Measurements from ENCODE around the gene MYEOV.

MYEOV gene

DNA sequence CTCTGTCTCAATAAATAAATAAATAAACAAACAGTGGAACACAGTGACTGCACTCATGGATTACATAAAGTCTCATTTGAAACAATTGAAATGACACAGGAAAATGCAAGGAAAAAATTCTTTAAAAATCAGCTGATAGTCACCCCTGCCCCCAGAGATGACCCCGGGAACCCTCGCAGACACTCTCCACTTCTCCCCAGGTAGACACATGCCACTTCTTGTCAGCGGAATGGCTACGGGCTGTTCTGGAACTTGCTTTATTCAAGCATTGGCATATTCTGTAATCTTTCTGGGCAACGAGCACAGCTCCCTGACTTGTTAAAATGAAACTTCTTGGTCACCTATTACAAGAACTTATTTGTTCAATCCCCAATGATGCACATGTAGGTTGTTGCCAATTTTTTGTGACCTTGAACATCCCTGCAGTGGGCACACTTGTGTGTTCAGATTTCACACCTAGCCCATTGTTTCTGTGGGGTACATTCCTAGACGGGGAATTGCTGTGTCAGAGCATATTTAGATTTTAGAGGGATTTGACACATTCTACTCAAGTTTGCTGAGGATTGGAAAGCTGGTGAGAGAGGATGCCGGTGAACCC is 32.8 kb downstream of the MYEOV start:
- TF ChIP-seq, protein P1, sequence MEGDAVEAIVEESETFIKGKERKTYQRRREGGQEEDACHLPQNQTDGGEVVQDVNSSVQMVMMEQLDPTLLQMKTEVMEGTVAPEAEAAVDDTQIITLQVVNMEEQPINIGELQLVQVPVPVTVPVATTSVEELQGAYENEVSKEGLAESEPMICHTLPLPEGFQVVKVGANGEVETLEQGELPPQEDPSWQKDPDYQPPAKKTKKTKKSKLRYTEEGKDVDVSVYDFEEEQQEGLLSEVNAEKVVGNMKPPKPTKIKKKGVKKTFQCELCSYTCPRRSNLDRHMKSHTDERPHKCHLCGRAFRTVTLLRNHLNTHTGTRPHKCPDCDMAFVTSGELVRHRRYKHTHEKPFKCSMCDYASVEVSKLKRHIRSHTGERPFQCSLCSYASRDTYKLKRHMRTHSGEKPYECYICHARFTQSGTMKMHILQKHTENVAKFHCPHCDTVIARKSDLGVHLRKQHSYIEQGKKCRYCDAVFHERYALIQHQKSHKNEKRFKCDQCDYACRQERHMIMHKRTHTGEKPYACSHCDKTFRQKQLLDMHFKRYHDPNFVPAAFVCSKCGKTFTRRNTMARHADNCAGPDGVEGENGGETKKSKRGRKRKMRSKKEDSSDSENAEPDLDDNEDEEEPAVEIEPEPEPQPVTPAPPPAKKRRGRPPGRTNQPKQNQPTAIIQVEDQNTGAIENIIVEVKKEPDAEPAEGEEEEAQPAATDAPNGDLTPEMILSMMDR (IDR thresholded peaks at IDR 0.05; ENCODE audit: borderline replicate concordance, control extremely low read depth, extremely low read depth, insufficient read depth, missing control alignments) = no peak
- DNase-seq (ENCODE audit: low spot score) = no peak
- in situ Hi-C loops (cut with MboI; ENCODE audit: low sequenced_read_pairs, unreplicated experiment) = no loop called here

DNA sequence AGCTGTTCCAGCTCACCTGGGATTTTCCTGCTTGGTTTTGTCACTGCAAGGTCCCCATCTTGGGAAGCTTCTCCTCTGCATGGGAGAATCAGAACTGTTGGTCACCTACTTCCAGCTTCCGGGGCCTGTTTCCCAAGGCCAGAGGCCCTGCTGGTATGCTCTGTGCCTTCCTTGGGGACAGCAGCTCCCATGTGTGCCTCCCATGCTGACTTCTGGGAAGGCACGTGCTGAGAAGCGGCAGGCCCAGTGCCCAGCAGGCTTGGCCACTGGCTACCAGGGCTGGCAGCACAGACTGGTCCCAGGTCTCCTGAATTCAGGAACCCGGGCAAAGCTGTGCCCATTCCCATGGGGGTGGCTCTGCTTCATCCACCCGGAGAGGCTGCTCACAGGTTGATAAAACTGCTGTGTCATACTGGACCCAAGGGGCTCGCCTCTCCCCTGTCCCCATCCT is 33.8 kb downstream of the MYEOV start:
- TF ChIP-seq, protein P1 (IDR thresholded peaks at IDR 0.05; ENCODE audit: borderline replicate concordance, control extremely low read depth, extremely low read depth, insufficient read depth, missing control alignments) = no peak
- DNase-seq (ENCODE audit: low spot score) = no peak
- in situ Hi-C loops (cut with MboI; ENCODE audit: low sequenced_read_pairs, unreplicated experiment) = no loop called here

DNA sequence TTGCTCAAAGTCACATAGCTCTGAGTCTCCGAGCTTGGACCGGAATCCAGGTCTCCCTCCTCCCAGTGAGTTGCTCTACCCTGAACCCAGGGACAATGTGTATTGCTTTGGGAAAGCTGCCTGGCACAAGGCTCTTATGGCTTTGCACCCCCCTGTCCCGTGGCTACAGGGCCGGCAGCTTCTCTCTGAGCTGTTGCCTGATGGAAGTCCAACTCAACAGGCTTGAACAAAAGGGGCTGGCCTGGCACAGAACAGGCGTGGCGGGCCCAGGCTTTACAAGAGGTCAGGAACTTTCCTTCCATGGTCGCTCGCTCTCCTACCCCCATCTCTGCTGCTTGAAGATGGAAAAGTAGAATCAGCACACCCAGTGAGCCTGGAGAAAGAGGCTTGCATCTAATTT is 34.3 kb downstream of the MYEOV start:
- DNase-seq (ENCODE audit: low spot score) = no peak
- in situ Hi-C loops (cut with MboI; ENCODE audit: low sequenced_read_pairs, unreplicated experiment) = no loop called here
- TF ChIP-seq, protein P1 (IDR thresholded peaks at IDR 0.05; ENCODE audit: borderline replicate concordance, control extremely low read depth, extremely low read depth, insufficient read depth, missing control alignments) = no peak

DNA sequence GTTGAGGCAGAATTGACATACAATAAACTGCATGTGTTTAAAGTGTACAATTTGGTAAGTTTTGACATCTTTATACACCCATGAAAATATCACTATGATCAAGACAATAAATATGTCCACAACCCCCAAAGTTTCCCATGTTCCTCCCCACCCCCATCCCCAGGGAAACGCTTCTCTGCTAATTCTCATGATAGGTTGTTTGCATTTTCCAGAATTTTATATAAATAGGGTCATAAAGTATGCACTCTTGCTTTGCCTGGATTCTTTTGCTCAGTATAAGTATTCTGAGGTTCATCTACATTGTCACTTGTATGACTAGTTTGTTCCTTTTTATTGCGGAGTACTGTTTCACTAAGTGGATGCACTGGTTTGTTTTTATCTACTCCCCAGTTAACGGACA is 35.6 kb downstream of the MYEOV start:
- in situ Hi-C loops (cut with MboI; ENCODE audit: low sequenced_read_pairs, unreplicated experiment) = no loop called here
- TF ChIP-seq, protein P1 (IDR thresholded peaks at IDR 0.05; ENCODE audit: borderline replicate concordance, control extremely low read depth, extremely low read depth, insufficient read depth, missing control alignments) = no peak
- no peak for DNase-seq (ENCODE audit: low spot score)

DNA sequence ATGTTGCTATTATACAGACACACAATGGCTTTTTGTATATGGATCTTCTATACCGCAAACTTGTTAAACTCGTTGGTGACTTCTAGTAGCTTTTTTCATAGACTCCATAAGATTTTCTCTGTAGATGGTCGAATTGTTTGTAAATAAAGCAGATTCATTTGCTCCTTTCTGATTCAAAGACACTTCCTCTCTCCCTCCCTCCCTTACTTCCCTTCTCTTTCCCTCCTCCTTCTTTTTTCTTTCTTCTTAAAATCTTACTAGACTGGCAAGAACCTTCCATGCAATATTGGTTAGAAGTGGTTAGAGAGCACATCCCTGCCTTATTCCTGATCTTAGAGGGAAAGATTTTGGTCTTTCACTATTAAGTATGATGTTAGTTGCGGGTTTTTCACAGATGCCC is 36.4 kb downstream of the MYEOV start:
- DNase-seq (ENCODE audit: low spot score) = no peak
- in situ Hi-C loops (cut with MboI; ENCODE audit: low sequenced_read_pairs, unreplicated experiment) = no loop called here
- TF ChIP-seq, protein P1 (IDR thresholded peaks at IDR 0.05; ENCODE audit: borderline replicate concordance, control extremely low read depth, extremely low read depth, insufficient read depth, missing control alignments) = no peak

DNA sequence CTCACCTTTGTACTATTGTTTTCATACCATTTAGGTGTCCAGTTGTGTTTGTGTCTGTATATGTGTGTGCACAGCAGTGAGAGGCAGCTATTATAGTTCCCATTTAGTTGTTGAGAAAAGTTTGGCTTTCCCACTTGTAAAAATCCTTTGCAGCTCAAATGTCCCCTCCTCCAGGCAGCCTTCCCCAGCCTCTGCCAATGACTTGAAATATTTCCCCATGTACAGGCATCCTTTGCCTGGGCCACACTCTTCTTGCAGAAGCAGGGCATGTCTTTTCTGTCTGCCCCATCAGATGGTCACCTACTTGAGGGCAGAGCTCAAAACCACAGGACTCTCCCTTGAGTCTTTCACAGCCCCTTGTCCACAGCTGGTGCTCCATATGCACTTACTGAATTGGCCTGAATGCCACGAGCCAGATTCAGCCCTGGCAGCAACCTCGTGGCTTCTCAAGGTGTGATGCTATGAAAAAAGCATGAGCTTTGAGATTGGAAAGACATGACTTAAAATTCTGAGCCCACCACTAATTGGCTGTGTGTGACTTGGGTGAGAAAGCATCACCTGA is 39.3 kb downstream of the MYEOV start:
- no peak for DNase-seq (ENCODE audit: low spot score)
- TF ChIP-seq, protein P1 (IDR thresholded peaks at IDR 0.05; ENCODE audit: borderline replicate concordance, control extremely low read depth, extremely low read depth, insufficient read depth, missing control alignments) = no peak
- in situ Hi-C loops (cut with MboI; ENCODE audit: low sequenced_read_pairs, unreplicated experiment) = no loop called here
